Activated CD8-positive, alpha-beta T cell treated with anti-CD3 and anti-CD28 coated beads for 36 hours (primary cell): Measurements from ENCODE around the gene SH3YL1. TPM values are rescaled to one million over a fixed set of nuclear protein-coding genes. Genes with fewer than 3 reads are reported as not detected.

Source experiments
- ATAC-seq: fragments of 200-7000 bp; cut with Tn5 transposase; one replicate; pipeline ENCODE4 v1.10.0; 2021; ENCODE audit warnings: mild to moderate bottlenecking, moderate library complexity
- CTCF ChIA-PET: fragments of 350-600 bp; sonication (Branson Sonifier 250); formaldehyde crosslinking; loops from one replicate; lab custom pipeline; 2021; ENCODE audit warnings: antibody characterized with exemption; lab: Charles Lee
- POLR2A ChIA-PET: fragments of 350-600 bp; sonication (Branson Sonifier 250); formaldehyde crosslinking; loops from one replicate; lab custom pipeline; 2021; ENCODE audit warnings: antibody characterized with exemption; lab: Charles Lee
- DNase-seq: peaks from one replicate; pipeline ENCODE4 v3.0.0-alpha.2; 2020
- H3K27ac Mint-ChIP-seq: one replicate; pipeline ENCODE4 v1.8.0; 2021; ENCODE audit warnings: mild to moderate bottlenecking, mixed read lengths
- H3K27me3 Mint-ChIP-seq: one replicate; pipeline ENCODE4 v1.8.0; 2021; ENCODE audit warnings: mixed read lengths
- H3K36me3 Mint-ChIP-seq: one replicate; pipeline ENCODE4 v1.8.0; 2021; ENCODE audit warnings: low read depth, mixed read lengths
- H3K4me1 Mint-ChIP-seq: one replicate; pipeline ENCODE4 v1.8.0; 2021; ENCODE audit warnings: low read depth, mixed read lengths
- H3K4me3 Mint-ChIP-seq: one replicate; pipeline ENCODE4 v1.8.0; 2021; ENCODE audit warnings: mild to moderate bottlenecking, moderate library complexity, mixed read lengths
- H3K9me3 Mint-ChIP-seq: one replicate; pipeline ENCODE4 v1.8.0; 2021; ENCODE audit warnings: mixed read lengths
- CTCF ChIP-seq: fragments of 200-600 bp; IDR thresholded peaks from one replicate; pipeline ENCODE4 v1.8.0; 2022; ENCODE audit warnings: antibody characterized with exemption, mild to moderate bottlenecking
- intact Hi-C: fragments of 100-400 bp; cut with micrococcal nuclease; formaldehyde crosslinking; loops from one replicate; pipeline ENCODE4 v1.10.0; 2022
- total RNA-seq, 2 experiments: library from RNA; stranded (reverse); gene quantifications; one replicate each; pipeline ENCODE4 v1.2.3, GENCODE V29; 2021

The SH3YL1 gene
- total RNA-seq, 2 experiments from 2014 or later = 18.5 to 19.9 TPM

DNA sequence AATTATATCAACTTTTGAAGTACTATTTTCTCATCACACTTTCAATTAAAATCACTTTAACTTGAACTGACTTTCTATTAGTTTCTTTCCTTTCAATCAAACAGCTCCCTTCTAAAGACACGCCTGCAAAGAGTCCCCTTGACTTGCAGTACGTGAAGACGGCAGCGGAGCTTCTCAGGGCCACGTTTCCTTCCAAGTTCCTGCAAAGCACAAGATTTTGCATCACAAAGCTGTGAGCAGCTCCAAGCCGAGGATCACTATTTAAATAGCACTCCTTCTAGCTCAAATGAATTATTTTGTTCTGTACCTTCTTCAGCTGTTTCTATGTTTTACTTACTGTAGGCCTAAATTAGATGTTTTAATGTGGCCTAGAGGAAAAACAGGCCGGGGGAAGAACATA, 30.8 kb downstream of the SH3YL1 start:
- POLR2A ChIA-PET = no interaction called here

GRCh38 chr2:231521-232185, 32.2 kb downstream of the SH3YL1 start:
- Mint-ChIP-seq H3K27me3 (no peaks in the 10 kb centered on the region), H3K4me1 (peaks cover 2% of the 10 kb centered on the region), H3K4me3 (no peak overlapping the region), H3K36me3 (peaks cover 19% of the 10 kb centered on the region), H3K9me3 (no peaks in the 10 kb centered on the region), H3K27ac (no peak overlapping the region)
- ChIA-PET CTCF (no interaction called here), POLR2A (no interaction called here)
- DNase-seq (no peak), ATAC-seq (no peak)
- no peak for TF ChIP-seq CTCF
- intact Hi-C loops = no loop called here

More for the DNA sequence above, 30.8 kb downstream of the SH3YL1 start:
- no peak for TF ChIP-seq CTCF
- H3K36me3 Mint-ChIP-seq = peaks cover 14% of the 10 kb centered on the region
- no peaks in the 10 kb centered on the region for H3K9me3 Mint-ChIP-seq
- CTCF ChIA-PET = no interaction called here
- no peak for DNase-seq
- ATAC-seq = no peak
- intact Hi-C loops = no loop called here
- H3K27ac Mint-ChIP-seq = no peak overlapping the region
- no peak overlapping the region for H3K4me3 Mint-ChIP-seq
- H3K4me1 Mint-ChIP-seq = peaks cover 3% of the 10 kb centered on the region
- no peaks in the 10 kb centered on the region for H3K27me3 Mint-ChIP-seq

GRCh38 chr2:228518-229278, 35.1 kb downstream of the SH3YL1 start:
- DNase-seq (no peak), ATAC-seq (no peak)
- H3K9me3 Mint-ChIP-seq = no peaks in the 10 kb centered on the region
- H3K27ac Mint-ChIP-seq = no peak overlapping the region
- H3K36me3 Mint-ChIP-seq = peaks cover 31% of the 10 kb centered on the region
- no peak for TF ChIP-seq CTCF
- H3K27me3 Mint-ChIP-seq = no peaks in the 10 kb centered on the region
- intact Hi-C loops = no loop called here
- no peak overlapping the region for H3K4me3 Mint-ChIP-seq
- ChIA-PET CTCF (no interaction called here), POLR2A (no interaction called here)
- H3K4me1 Mint-ChIP-seq = peaks cover 2% of the 10 kb centered on the region

GRCh38 chr2:228115-228514, 35.7 kb downstream of the SH3YL1 start:
- CTCF ChIA-PET = interaction anchor here (0.7 kb wide), 1 partner anchor 62 kb away, joined by 3 read pairs; no protein-coding TSS in a partner anchor
- no peak overlapping the region for H3K27ac Mint-ChIP-seq
- no peaks in the 10 kb centered on the region for H3K9me3 Mint-ChIP-seq
- ATAC-seq (no peak), DNase-seq (no peak)
- peaks cover 2% of the 10 kb centered on the region for H3K4me1 Mint-ChIP-seq
- no peak overlapping the region for H3K4me3 Mint-ChIP-seq
- TF ChIP-seq CTCF = no peak
- H3K36me3 Mint-ChIP-seq = peaks cover 32% of the 10 kb centered on the region
- intact Hi-C loops = no loop called here
- POLR2A ChIA-PET = no interaction called here
- H3K27me3 Mint-ChIP-seq = no peaks in the 10 kb centered on the region
